Endothelial cell of umbilical vein (primary cell): ENCODE data around the gene NLGN1. TPM values are rescaled to one million over a fixed set of nuclear protein-coding genes. Genes with fewer than 3 reads are reported as not detected.

ENCODE experiments used
- BruUV-seq: library from RNA; stranded (reverse); fragments of 400-500 nt; replicated peaks from 2 replicates; lab custom pipeline; 2021; lab: Mats Ljungman, UMichigan
- CTCF ChIA-PET: fragments of 300-600, 350-600 bp; sonication (Branson Sonifier 250); formaldehyde crosslinking; loops from one replicate; lab custom pipeline; 2021; ENCODE audit warnings: antibody characterized with exemption, inconsistent platforms; lab: Charles Lee
- POLR2A ChIA-PET: fragments of 300-600, 350-600 bp; sonication (Branson Sonifier 250); formaldehyde crosslinking; loops from one replicate; lab custom pipeline; 2021; ENCODE audit warnings: antibody characterized with exemption, inconsistent platforms; lab: Charles Lee
- DNase-seq: peaks from one replicate; pipeline ENCODE4 v3.0.0-alpha.2; 2011; ENCODE audit warnings: low read depth, low spot score
- FAIRE-seq: peaks from 2 replicates; lab custom pipeline; 2011; peaks lifted over from hg19 to GRCh38; lab: Jason Lieb, UNC
- H2AFZ ChIP-seq: 2 replicates; pipeline ENCODE4 v1.6.0; 2012; ENCODE audit warnings: low read depth, low read length, control low read depth, inconsistent platforms
- H3K27ac ChIP-seq: 2 replicates; pipeline ENCODE4 v1.5.1; 2011; ENCODE audit warnings: low read depth, mild to moderate bottlenecking, control low read depth, low read length, moderate library complexity; ENCODE audit not compliant: insufficient read depth
- H3K27me3 ChIP-seq, 2 experiments: 2 replicates each; pipeline versions ENCODE4 v1.6.0 to v1.6.1; 2011; ENCODE audit warnings: low read length in 2 of 2, mixed read lengths in 1 of 2; ENCODE audit not compliant: control insufficient read depth in 2 of 2, insufficient read depth in 2 of 2
- H3K36me3 ChIP-seq, 2 experiments: 2 replicates in 1 of 2; 3 replicates in 1 of 2; pipeline ENCODE4 v1.5.1; 2011; ENCODE audit warnings: low read length in 2 of 2, mild to moderate bottlenecking in 1 of 2, moderate library complexity in 1 of 2; ENCODE audit not compliant: control insufficient read depth in 2 of 2, insufficient read depth in 2 of 2; ENCODE audit errors: extremely low read depth in 1 of 2
- H3K4me1 ChIP-seq: 3 replicates; pipeline ENCODE4 v1.5.1; 2011; ENCODE audit warnings: mild to moderate bottlenecking, low read length; ENCODE audit not compliant: control insufficient read depth, insufficient read depth; ENCODE audit errors: extremely low read depth
- H3K4me2 ChIP-seq: 2 replicates; pipeline ENCODE4 v1.6.1; 2011; ENCODE audit warnings: low read length, control low read depth, mixed read lengths; ENCODE audit not compliant: insufficient read depth
- H3K4me3 ChIP-seq, 3 experiments: fragments of 200-600 bp in 1 of 3; sonication (generic), shearing (Covaris generic) in 1 of 3; replicated peaks in 1 of 3; 2 replicates each; pipeline ENCODE4 v1.5.1; 2011 to 2016; ENCODE audit warnings: control low read depth in 3 of 3, low read length in 3 of 3, mild to moderate bottlenecking in 2 of 3, inconsistent platforms in 1 of 3, low read depth in 1 of 3, moderate library complexity in 1 of 3; ENCODE audit not compliant: insufficient read depth in 1 of 3
- H3K79me2 ChIP-seq: 2 replicates; pipeline ENCODE4 v1.6.0; 2012; ENCODE audit warnings: low read length, inconsistent platforms; ENCODE audit not compliant: control insufficient read depth, insufficient read depth
- H3K9ac ChIP-seq: replicated peaks from 2 replicates; pipeline ENCODE3; 2011; ENCODE audit warnings: low read length, control low read depth; ENCODE audit not compliant: insufficient read depth; ENCODE audit errors: extremely low read depth
- H3K9me1 ChIP-seq: replicated peaks from 3 replicates; pipeline ENCODE4 v1.6.0; 2011; ENCODE audit warnings: mild to moderate bottlenecking, low read length; ENCODE audit not compliant: control insufficient read depth, insufficient read depth; ENCODE audit errors: extremely low read depth
- H3K9me3 ChIP-seq: replicated peaks from 2 replicates; pipeline ENCODE4 v1.5.1; 2012; ENCODE audit warnings: low read length, inconsistent platforms; ENCODE audit not compliant: control insufficient read depth, insufficient read depth
- H4K20me1 ChIP-seq: replicated peaks from 2 replicates; pipeline ENCODE3; 2011; ENCODE audit warnings: mild to moderate bottlenecking, low read length; ENCODE audit not compliant: control insufficient read depth, insufficient read depth; ENCODE audit errors: extremely low read depth
- CTCF ChIP-seq, 2 donors: IDR thresholded peaks; 1 replicate in 1 of 2; 2 replicates in 1 of 2; pipeline ENCODE4 v1.5.1; 2011; ENCODE audit warnings: low read length in 2 of 2, mild to moderate bottlenecking in 2 of 2, moderate library complexity in 2 of 2, control low read depth in 1 of 2, inconsistent platforms in 1 of 2, low read depth in 1 of 2; ENCODE audit not compliant: insufficient read depth in 1 of 2; ENCODE audit errors: extremely low read depth in 1 of 2
- EZH2 ChIP-seq: IDR thresholded peaks from 2 replicates; pipeline ENCODE4 v1.6.1; 2012; ENCODE audit warnings: borderline replicate concordance, low read depth, mild to moderate bottlenecking, moderate library complexity, low read length, inconsistent platforms; ENCODE audit not compliant: severe bottlenecking
- FOS ChIP-seq: IDR thresholded peaks from 2 replicates; pipeline ENCODE4 v1.6.1; 2011; ENCODE audit warnings: mild to moderate bottlenecking, low read length, moderate library complexity, borderline replicate concordance; ENCODE audit not compliant: insufficient read depth
- GATA2 ChIP-seq: IDR thresholded peaks from 2 replicates; pipeline ENCODE4 v1.7.0; 2011; ENCODE audit warnings: low read depth, mild to moderate bottlenecking, moderate library complexity, mixed read lengths, low read length; ENCODE audit not compliant: insufficient read length, insufficient read depth
- JUN ChIP-seq: IDR thresholded peaks from 2 replicates; pipeline ENCODE4 v1.6.1; 2011; ENCODE audit warnings: borderline replicate concordance, low read depth; ENCODE audit not compliant: insufficient read length, insufficient read depth
- MYC ChIP-seq: IDR thresholded peaks from one replicate; pipeline ENCODE4 v1.6.1; 2011; ENCODE audit warnings: mild to moderate bottlenecking, low read depth, low read length
- POLR2A ChIP-seq: IDR thresholded peaks from 2 replicates; pipeline ENCODE4 v1.6.1; 2012; ENCODE audit warnings: low read depth, mild to moderate bottlenecking, control low read depth, low read length
- POLR2AphosphoS5 ChIP-seq: IDR thresholded peaks from 2 replicates; pipeline ENCODE4 v1.6.1; 2012; ENCODE audit warnings: low read depth, mild to moderate bottlenecking, control low read depth, low read length, moderate library complexity; ENCODE audit not compliant: insufficient read depth
- dilution Hi-C: fragments of 300-500 bp; cut with MboI; formaldehyde crosslinking; loops from one replicate; pipeline ENCODE4 v1.15.0; 2019; ENCODE audit warnings: low sequenced_read_pairs; ENCODE audit not compliant: extremely low pct_ligation_motif_present
- intact Hi-C: fragments of 100-400 bp; cut with micrococcal nuclease; formaldehyde crosslinking; loops from one replicate; pipeline ENCODE4 v1.10.0; 2022
- polyA plus RNA-seq, 4 experiments: library from polyadenylated mRNA; depleted of rRNA in 3 of 4; stranded (reverse) in 3 of 4; unstranded in 1 of 4; fragments of >200 nt; gene quantifications; 2 replicates each; pipeline versions ENCODE4 v1.2.1 to v1.2.3, GENCODE V29; 2011 to 2012; ENCODE audit warnings: missing spikeins in 1 of 4
- total RNA-seq: library from RNA; stranded (reverse); gene quantifications from 2 replicates; pipeline ENCODE4 v1.2.3, GENCODE V29; 2021
- TF ChIP-seq, protein P1 (sequence below): IDR thresholded peaks from 2 replicates; pipeline ENCODE4 v1.6.1; 2011; ENCODE audit not compliant: insufficient read depth, insufficient read length

NLGN1 gene
- total and polyA plus RNA-seq, 2 donors (not counting 3 experiments of a cell fraction or from before 2014, with no cell fraction given): 7.9 to 16.3 TPM

DNA sequence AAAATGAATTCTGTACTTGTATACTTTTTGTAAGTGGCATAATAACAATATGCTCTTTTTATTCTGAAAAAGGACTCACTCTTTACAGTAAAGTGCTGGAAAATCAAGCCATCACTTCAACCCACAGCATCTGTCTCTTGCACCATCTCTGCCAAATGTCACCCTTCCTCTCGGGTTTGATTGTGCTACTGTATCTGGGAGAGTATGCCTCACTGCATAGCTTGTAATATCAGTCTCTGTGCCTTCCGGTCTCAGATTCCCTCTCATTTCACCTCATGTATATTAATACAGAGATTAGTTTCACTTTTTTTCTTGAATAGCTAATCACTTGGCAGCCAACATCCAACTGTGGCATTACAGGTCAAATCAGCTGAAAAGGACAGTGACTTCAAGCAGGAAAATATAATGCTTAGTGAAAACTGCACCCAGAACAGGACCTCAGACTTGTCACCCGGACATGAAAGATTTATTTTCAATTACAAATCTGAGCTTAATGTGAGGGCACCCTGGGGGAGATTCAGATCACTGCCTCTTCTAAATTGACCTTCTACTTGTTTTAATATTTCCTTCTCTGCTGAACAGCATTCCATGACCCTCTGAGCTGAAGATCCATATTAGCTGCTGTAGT lies 855.8 kb downstream of the NLGN1 start:
- ChIA-PET CTCF (interaction anchor here (0.7 kb wide), 1 partner anchor 1140 kb away, joined by 3 read pairs; no protein-coding TSS in a partner anchor), POLR2A (no interaction called here)
- H3K9me1 ChIP-seq: no peaks in the 10 kb centered on the region
- no peak overlapping the region for H3K4me2 ChIP-seq
- no peaks in the 10 kb centered on the region for H4K20me1 ChIP-seq
- H3K27ac ChIP-seq: no peak overlapping the region
- H3K4me1 ChIP-seq: no peaks in the 10 kb centered on the region
- H3K36me3 ChIP-seq: no peaks in the 10 kb centered on the region
- H3K27me3 ChIP-seq: no peaks in the 10 kb centered on the region
- H2AFZ ChIP-seq: no peak overlapping the region
- FAIRE-seq: no peak
- TF ChIP-seq POLR2A (no peak), JUN (no peak), CTCF (IDR thresholded peaks at IDR 0.05; ENCODE audit: extremely low read depth in 1 of 2, insufficient read depth in 1 of 2, low read depth in 1 of 2, low read length in 2 of 2) (no peak), MYC (no peak), POLR2AphosphoS5 (no peak), EZH2 (no peak), FOS (no peak), GATA2 (no peak)
- TF ChIP-seq, protein P1, sequence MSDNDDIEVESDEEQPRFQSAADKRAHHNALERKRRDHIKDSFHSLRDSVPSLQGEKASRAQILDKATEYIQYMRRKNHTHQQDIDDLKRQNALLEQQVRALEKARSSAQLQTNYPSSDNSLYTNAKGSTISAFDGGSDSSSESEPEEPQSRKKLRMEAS: no peak
- no peak overlapping the region for H3K4me3 ChIP-seq
- no peaks in the 10 kb centered on the region for H3K79me2 ChIP-seq
- dilution Hi-C loops (no loop called here), intact Hi-C loops (no loop called here)
- no TSS peak for BruUV-seq
- no peaks in the 10 kb centered on the region for H3K9me3 ChIP-seq
- DNase-seq: no peak
- no peak overlapping the region for H3K9ac ChIP-seq
